DND-41 (cell line): ENCODE data around the gene NGRN.
"Not testable (repeated sequence)": the region's sequence is repeated elsewhere in the genome, so short reads cannot be mapped to it uniquely, and the experiment has no call there.

ENCODE experiments used
- ATAC-seq: fragments of 200-7000 bp; cut with Tn5 transposase; 3 replicates; pipeline ENCODE4 v1.9.1; 2021; ENCODE audit warnings: low read depth; ENCODE audit not compliant: insufficient read depth
- DNase-seq: peaks from one replicate; pipeline ENCODE4 v3.0.0-alpha.2; 2020
- H2AFZ ChIP-seq: 2 replicates; pipeline ENCODE4 v1.6.0; 2012; ENCODE audit warnings: low read depth, low read length
- H3K27ac ChIP-seq: 2 replicates; pipeline ENCODE4 v1.5.1; 2012; ENCODE audit warnings: low read length, inconsistent platforms
- H3K27me3 ChIP-seq: fragments of 200-600 bp; sonication (generic); 2 replicates; pipeline ENCODE4 v1.6.0; 2012; ENCODE audit warnings: low read length, mild to moderate bottlenecking, inconsistent platforms; ENCODE audit not compliant: insufficient read depth, poor library complexity
- H3K36me3 ChIP-seq: 2 replicates; pipeline ENCODE4 v1.5.1; 2012; ENCODE audit warnings: low read length, inconsistent platforms; ENCODE audit not compliant: insufficient read depth
- H3K4me1 ChIP-seq: 2 replicates; pipeline ENCODE4 v1.5.1; 2012; ENCODE audit warnings: mild to moderate bottlenecking, low read length; ENCODE audit not compliant: insufficient read depth
- H3K4me2 ChIP-seq: 2 replicates; pipeline ENCODE4 v1.6.0; 2012; ENCODE audit warnings: mild to moderate bottlenecking, moderate library complexity, low read length, inconsistent platforms; ENCODE audit not compliant: insufficient read depth
- H3K4me3 ChIP-seq, 2 experiments: fragments of 200-600 bp in 1 of 2; shearing (Covaris generic) in 1 of 2; 2 replicates each; pipeline ENCODE4 v1.5.1; 2012 to 2016; ENCODE audit warnings: inconsistent platforms in 2 of 2, low read length in 2 of 2, mild to moderate bottlenecking in 2 of 2, low read depth in 1 of 2, moderate library complexity in 1 of 2
- H3K79me2 ChIP-seq: 2 replicates; pipeline ENCODE4 v1.6.0; 2012; ENCODE audit warnings: low read length, inconsistent platforms; ENCODE audit not compliant: insufficient read depth
- H3K9ac ChIP-seq: 2 replicates; pipeline ENCODE4 v1.6.0; 2012; ENCODE audit warnings: low read depth, mild to moderate bottlenecking, inconsistent platforms, low read length, moderate library complexity
- H3K9me3 ChIP-seq: 2 replicates; pipeline ENCODE4 v1.5.1; 2012; ENCODE audit warnings: low read length, moderate library complexity, mild to moderate bottlenecking, inconsistent platforms; ENCODE audit not compliant: insufficient read depth, severe bottlenecking
- H4K20me1 ChIP-seq: 2 replicates; pipeline ENCODE4 v1.6.0; 2012; ENCODE audit warnings: low read length; ENCODE audit not compliant: insufficient read depth
- EZH2 ChIP-seq: IDR thresholded peaks from 3 replicates; pipeline ENCODE4 v1.6.1; 2012; ENCODE audit warnings: borderline replicate concordance, low read depth, mild to moderate bottlenecking, moderate library complexity, low read length, inconsistent platforms; ENCODE audit not compliant: severe bottlenecking
- TF ChIP-seq, protein P1 (sequence below): IDR thresholded peaks from 2 replicates; pipeline ENCODE4 v1.5.1; 2012; ENCODE audit warnings: borderline replicate concordance, low read length, moderate library complexity, mild to moderate bottlenecking; ENCODE audit not compliant: poor library complexity, severe bottlenecking; ENCODE audit errors: extremely low read depth

NGRN gene

DNA sequence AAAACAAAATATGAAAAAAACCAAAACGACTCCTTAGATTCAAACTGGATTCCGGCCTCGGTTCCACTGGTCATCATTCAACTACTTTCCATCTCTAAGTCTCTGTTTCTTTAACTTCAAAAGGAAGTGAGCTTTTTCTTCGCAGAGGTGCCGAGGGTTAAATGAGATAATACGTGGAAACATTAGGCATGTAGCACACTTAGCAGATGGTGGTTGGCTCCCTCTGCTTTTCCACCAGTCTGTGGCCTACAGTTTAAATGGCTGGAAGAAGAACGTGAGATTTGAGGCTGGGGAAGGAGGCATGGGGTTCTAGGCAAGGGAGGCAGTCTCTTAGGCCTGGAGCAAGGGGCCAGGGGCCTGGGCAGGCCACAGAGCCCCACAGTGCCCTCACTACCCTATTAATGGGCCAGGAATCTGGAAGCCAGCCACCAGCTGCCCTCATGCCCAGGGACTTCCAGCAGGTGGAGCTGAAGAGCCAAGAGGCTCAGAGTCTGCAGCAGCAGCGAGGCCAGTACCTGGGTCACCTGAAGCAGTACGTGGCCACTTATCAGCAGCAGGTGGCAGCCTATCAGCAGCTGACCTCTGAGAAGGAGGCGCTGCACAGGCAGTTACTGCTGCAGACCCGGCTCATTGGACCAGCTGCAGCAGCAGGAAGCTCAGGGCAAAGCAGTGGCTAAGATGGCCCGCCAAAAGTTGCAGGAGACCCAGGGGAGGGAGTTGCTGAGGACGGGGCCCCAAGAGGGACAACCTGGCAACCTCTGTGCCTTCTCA, 27.8 kb downstream of the NGRN start:
- ATAC-seq, H3K36me3 ChIP-seq, H3K4me3 ChIP-seq, H3K27ac ChIP-seq, H3K9ac ChIP-seq, H3K27me3 ChIP-seq, H4K20me1 ChIP-seq, H3K79me2 ChIP-seq, H3K4me2 ChIP-seq, H3K4me1 ChIP-seq, H3K9me3 ChIP-seq: not testable (repeated sequence)
- TF ChIP-seq, protein P1, sequence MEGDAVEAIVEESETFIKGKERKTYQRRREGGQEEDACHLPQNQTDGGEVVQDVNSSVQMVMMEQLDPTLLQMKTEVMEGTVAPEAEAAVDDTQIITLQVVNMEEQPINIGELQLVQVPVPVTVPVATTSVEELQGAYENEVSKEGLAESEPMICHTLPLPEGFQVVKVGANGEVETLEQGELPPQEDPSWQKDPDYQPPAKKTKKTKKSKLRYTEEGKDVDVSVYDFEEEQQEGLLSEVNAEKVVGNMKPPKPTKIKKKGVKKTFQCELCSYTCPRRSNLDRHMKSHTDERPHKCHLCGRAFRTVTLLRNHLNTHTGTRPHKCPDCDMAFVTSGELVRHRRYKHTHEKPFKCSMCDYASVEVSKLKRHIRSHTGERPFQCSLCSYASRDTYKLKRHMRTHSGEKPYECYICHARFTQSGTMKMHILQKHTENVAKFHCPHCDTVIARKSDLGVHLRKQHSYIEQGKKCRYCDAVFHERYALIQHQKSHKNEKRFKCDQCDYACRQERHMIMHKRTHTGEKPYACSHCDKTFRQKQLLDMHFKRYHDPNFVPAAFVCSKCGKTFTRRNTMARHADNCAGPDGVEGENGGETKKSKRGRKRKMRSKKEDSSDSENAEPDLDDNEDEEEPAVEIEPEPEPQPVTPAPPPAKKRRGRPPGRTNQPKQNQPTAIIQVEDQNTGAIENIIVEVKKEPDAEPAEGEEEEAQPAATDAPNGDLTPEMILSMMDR: peak; percentile 75
- H2AFZ ChIP-seq: peak overlapping the region; percentile 38; the same call in 1 of the 2 replicates
- DNase-seq: peak; percentile 67

DNA sequence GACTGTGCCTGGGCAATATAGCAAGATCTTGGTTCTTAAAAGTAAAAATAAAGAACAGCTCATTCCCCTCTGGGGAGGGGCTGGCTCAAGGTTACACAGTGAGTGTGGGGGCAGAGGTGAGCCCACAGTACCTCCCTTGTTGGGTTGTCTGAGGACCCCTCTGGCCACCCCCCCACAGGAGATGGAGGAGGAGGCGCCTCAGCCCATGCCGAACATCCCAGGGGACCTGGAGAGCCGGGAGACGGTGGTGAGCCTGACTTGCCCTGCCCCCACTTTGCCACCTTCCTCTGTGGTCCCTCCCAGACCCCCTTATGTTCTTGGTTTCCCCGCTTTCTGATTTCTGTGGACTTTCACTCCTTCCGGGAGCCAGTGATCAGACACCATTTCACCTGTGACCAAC, 28.7 kb downstream of the NGRN start:
- H3K9me3 ChIP-seq: no peaks in the 10 kb centered on the region
- H3K27ac ChIP-seq: no peak overlapping the region
- H3K9ac ChIP-seq: no peak overlapping the region
- no peaks in the 10 kb centered on the region for H4K20me1 ChIP-seq
- H3K4me3 ChIP-seq: no peak overlapping the region
- H3K36me3 ChIP-seq: no peaks in the 10 kb centered on the region
- no peaks in the 10 kb centered on the region for H3K4me1 ChIP-seq
- H3K4me2 ChIP-seq: no peak overlapping the region
- no peak for TF ChIP-seq EZH2
- TF ChIP-seq, protein P1: no peak
- ATAC-seq (no peak), DNase-seq (no peak)
- no peak overlapping the region for H2AFZ ChIP-seq
- H3K79me2 ChIP-seq: no peaks in the 10 kb centered on the region
- H3K27me3 ChIP-seq: no peaks in the 10 kb centered on the region

DNA sequence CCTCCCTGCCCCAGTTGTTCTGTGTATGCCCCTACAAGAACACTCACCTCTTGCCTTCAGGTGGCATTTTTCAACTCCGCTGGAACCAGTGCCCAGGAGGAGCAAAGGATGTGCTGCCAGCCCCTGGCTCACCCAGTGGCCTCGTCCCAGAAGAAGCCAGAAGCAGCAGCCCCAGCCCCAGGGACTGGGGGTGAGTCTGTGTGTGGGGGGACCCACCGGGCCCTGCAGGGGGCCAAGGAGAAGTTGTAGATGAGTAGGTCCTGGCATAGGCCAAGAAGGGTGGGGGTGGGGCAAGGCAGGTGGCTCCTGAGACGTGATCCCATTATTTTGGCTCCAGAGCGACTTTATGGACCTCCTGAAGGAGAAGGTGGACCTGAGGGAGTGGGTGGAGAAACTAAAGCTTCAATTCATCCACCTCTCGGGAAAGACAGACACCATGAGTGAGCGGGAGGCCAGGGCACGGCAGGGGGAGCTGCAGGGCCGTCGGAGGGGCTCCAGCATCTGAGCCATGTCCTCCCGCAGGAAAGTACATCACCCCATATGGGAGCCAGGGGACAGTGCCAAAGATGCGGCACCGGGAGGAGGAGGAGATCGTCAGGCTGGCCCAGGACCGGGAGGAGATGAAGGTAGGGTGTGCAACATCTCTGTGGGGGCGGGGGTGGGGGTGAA, 29.3 kb downstream of the NGRN start:
- Histone ChIP-seq H3K4me1 (no peaks in the 10 kb centered on the region), H3K9ac (no peak overlapping the region), H3K4me3 (no peak overlapping the region), H2AFZ (no peak overlapping the region), H3K27ac (no peak overlapping the region), H4K20me1 (no peaks in the 10 kb centered on the region), H3K9me3 (no peaks in the 10 kb centered on the region), H3K27me3 (no peaks in the 10 kb centered on the region), H3K79me2 (no peaks in the 10 kb centered on the region), H3K36me3 (no peaks in the 10 kb centered on the region), H3K4me2 (no peak overlapping the region)
- ATAC-seq: no peak
- no peak for TF ChIP-seq EZH2
- TF ChIP-seq, protein P1: no peak
- DNase-seq: no peak
